PFSK-1 (cell line): Measurements from ENCODE around the gene GOLPH3.

Source experiments
- FOXP2 ChIP-seq: optimal IDR thresholded peaks from 2 replicates; pipeline ENCODE3; 2011; ENCODE audit warnings: borderline replicate concordance, control low read depth, inconsistent platforms; ENCODE audit not compliant: insufficient read depth; ENCODE audit errors: extremely low read length, extremely low read depth
- POLR2AphosphoS5 ChIP-seq: IDR thresholded peaks from 2 replicates; pipeline ENCODE4 v1.6.1; 2012; ENCODE audit warnings: low read depth, mild to moderate bottlenecking, control low read depth, low read length, moderate library complexity
- REST ChIP-seq, 2 experiments: IDR thresholded peaks; 2 replicates each; pipeline versions ENCODE4 v1.6.1 to v1.8.0; 2011 to 2012; ENCODE audit warnings: low read depth in 2 of 2, low read length in 2 of 2, control low read depth in 1 of 2, inconsistent platforms in 1 of 2, mild to moderate bottlenecking in 1 of 2, moderate library complexity in 1 of 2; ENCODE audit not compliant: insufficient read depth in 1 of 2
- SIN3A ChIP-seq: IDR thresholded peaks from 2 replicates; pipeline ENCODE4 v1.6.1; 2012; ENCODE audit warnings: mild to moderate bottlenecking, low read length, moderate library complexity, borderline replicate concordance; ENCODE audit not compliant: insufficient read depth
- TAF1 ChIP-seq: IDR thresholded peaks from 2 replicates; pipeline ENCODE4 v1.6.1; 2012; ENCODE audit warnings: low read length, control low read depth, borderline replicate concordance; ENCODE audit not compliant: insufficient read depth

The GOLPH3 gene

DNA sequence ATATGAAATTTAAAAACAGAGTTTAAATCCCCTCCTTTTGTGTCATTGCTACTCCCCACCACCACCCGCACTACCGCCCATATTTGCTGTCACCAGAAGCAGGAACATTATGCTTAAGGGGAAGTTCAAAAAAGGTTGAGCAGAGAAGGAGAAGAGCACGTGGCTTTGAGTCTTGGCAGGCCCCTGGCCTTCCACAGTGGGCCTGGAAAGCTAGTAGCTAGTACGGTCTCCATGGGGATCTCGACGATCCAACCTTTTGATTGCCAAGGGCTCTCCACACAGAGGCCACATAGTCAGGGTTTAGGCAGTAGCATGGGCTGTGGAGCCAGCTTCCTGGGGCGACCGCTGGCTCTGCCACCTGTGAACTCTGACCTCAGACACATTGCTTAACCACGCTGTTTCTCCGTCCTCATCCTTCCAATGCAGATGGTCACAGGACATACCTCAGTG lies 90.1 kb downstream of the GOLPH3 start:
- no peak for TF ChIP-seq TAF1

DNA sequence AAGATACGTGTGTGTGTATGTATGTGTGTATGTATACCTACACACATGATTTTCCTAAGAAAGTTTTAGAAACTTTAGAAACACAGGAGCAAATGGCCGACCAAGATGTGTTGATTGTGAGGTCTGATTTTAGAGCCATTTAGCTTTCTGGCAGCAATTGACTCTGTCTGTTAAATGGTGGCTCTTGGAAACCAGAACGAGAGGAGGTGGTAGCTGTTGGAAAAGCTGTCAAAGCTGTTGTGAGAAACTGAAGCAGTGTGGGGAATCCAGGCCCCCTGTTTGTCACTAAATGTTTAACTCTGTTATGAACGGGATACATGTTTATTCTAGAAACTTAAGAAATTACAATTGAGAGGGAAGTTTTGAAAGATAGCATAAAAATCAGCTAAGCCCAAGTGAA lies 91.4 kb downstream of the GOLPH3 start:
- TF ChIP-seq POLR2AphosphoS5 (no peak), REST (IDR thresholded peaks at IDR 0.05; ENCODE audit: insufficient read depth in 1 of 2, low read depth in 2 of 2, low read length in 2 of 2) (no peak), SIN3A (no peak), FOXP2 (no peak), TAF1 (no peak)

- TF ChIP-seq TAF1: no peak; the same call in 1 of the 2 replicates
- TF ChIP-seq POLR2AphosphoS5: no peak
These were observed 97.1 kb downstream of the GOLPH3 start for GRCh38 chr5:32076699-32077695.
